GM12891 (cell line): Measurements from ENCODE around the gene ANKRD23.

ENCODE experiments used
- PAX5 ChIP-seq: IDR thresholded peaks from 2 replicates; pipeline ENCODE4 v1.6.1; 2011; ENCODE audit warnings: low read length, moderate library complexity, mild to moderate bottlenecking; ENCODE audit not compliant: insufficient read depth, severe bottlenecking
- POLR2A ChIP-seq: IDR thresholded peaks from 2 replicates; pipeline ENCODE4 v1.6.1; 2011; ENCODE audit warnings: low read depth, low read length, control low read depth
- POLR2AphosphoS5 ChIP-seq: IDR thresholded peaks from 2 replicates; pipeline ENCODE4 v1.6.1; 2011; ENCODE audit warnings: low read depth, low read length, control low read depth
- POU2F2 ChIP-seq: IDR thresholded peaks from 2 replicates; pipeline ENCODE4 v1.6.1; 2011; ENCODE audit warnings: low read depth, mild to moderate bottlenecking, control low read depth, low read length, moderate library complexity
- SPI1 ChIP-seq: IDR thresholded peaks from 2 replicates; pipeline ENCODE4 v1.6.1; 2011; ENCODE audit warnings: low read depth, low read length, control low read depth
- TAF1 ChIP-seq: IDR thresholded peaks from 2 replicates; pipeline ENCODE4 v1.6.1; 2011; ENCODE audit warnings: low read depth, low read length, control low read depth

DNA sequence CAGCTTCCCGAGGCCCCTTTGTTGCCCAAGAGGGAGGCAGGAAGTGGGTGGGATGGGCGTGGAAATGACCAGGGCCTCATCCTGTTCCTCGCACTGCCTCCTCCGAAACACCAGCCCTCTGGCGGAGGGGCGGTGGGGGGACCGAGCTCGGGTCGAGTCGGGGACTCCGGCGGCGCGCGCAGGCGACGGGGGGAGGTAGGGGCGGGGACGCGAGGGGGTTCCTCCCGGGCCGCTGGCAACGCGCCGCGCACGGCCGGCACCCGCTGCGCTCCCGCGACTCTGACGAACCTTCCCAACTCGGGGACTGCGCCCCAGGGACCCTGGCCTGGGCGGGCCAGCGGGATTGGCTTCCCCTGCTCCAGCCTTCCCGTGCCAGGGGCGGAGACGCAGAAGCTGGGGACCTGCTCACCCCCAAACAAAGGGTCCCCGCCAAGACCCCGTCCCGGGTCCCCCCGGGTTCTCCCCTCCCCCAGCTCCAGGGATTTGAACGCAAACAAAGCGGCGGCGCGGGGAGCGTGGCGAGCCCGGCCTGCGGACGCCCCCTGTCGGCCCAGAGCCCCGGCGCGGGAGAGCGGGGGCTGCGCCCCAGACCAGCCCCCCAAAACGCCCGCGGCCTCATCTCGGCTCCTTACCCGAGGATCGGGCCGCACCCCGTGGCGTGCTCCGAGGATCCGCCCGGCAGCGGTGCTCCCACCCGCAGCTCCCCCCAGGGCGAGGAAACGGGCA lies 24.9 kb upstream of the ANKRD23 start:
- TF ChIP-seq POLR2AphosphoS5 = peak; percentile 74
- no peak for TF ChIP-seq PAX5
- peak; percentile 51 for TF ChIP-seq POLR2A
- no peak for TF ChIP-seq POU2F2
- no peak for TF ChIP-seq TAF1
- no peak for TF ChIP-seq SPI1
